ENCODE measurements around the gene ERICH2.

- TF ChIP-seq POLR2A (IDR thresholded peaks at IDR 0.05) = no peak
- TF ChIP-seq, protein P1, sequence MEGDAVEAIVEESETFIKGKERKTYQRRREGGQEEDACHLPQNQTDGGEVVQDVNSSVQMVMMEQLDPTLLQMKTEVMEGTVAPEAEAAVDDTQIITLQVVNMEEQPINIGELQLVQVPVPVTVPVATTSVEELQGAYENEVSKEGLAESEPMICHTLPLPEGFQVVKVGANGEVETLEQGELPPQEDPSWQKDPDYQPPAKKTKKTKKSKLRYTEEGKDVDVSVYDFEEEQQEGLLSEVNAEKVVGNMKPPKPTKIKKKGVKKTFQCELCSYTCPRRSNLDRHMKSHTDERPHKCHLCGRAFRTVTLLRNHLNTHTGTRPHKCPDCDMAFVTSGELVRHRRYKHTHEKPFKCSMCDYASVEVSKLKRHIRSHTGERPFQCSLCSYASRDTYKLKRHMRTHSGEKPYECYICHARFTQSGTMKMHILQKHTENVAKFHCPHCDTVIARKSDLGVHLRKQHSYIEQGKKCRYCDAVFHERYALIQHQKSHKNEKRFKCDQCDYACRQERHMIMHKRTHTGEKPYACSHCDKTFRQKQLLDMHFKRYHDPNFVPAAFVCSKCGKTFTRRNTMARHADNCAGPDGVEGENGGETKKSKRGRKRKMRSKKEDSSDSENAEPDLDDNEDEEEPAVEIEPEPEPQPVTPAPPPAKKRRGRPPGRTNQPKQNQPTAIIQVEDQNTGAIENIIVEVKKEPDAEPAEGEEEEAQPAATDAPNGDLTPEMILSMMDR (IDR thresholded peaks at IDR 0.05) = no peak
These were observed 28.8 kb downstream of the ERICH2 start for GRCh38 chr2:170798996-170799395.

Data from heart left ventricle (tissue), 13 donors.